OCI-LY1 (cell line): ENCODE results near the gene LZTFL1.

Source experiments
- H2AFZ ChIP-seq: fragments of 200-600 bp; sonication (generic), shearing (Covaris generic); 2 replicates; pipeline ENCODE4 v1.6.0; 2014; ENCODE audit warnings: antibody characterized with exemption, mild to moderate bottlenecking, low read length
- H3F3A ChIP-seq: fragments of 200-600 bp; sonication (generic), shearing (Covaris generic); 2 replicates; pipeline ENCODE4 v1.6.0; 2014; ENCODE audit warnings: mild to moderate bottlenecking, antibody characterized with exemption, low read length, moderate library complexity; ENCODE audit not compliant: insufficient read depth
- H3K27ac ChIP-seq: fragments of 200-600 bp; sonication (generic); 2 replicates; pipeline ENCODE4 v1.5.1; 2014; ENCODE audit warnings: low read length, mixed run types, mild to moderate bottlenecking, low read depth; ENCODE audit not compliant: poor library complexity, severe bottlenecking
- H3K27me3 ChIP-seq: fragments of 200-600 bp; sonication (generic); 2 replicates; pipeline ENCODE4 v1.6.0; 2014; ENCODE audit warnings: antibody characterized with exemption, mild to moderate bottlenecking, low read length, moderate library complexity; ENCODE audit not compliant: insufficient read depth
- H3K36me3 ChIP-seq: fragments of 200-600 bp; sonication (generic); 2 replicates; pipeline ENCODE4 v1.6.1; 2014; ENCODE audit warnings: mild to moderate bottlenecking, antibody characterized with exemption, low read length, moderate library complexity, mixed read lengths; ENCODE audit not compliant: insufficient read depth
- H3K4me1 ChIP-seq: fragments of 200-600 bp; sonication (generic); 2 replicates; pipeline ENCODE4 v1.5.1; 2014; ENCODE audit warnings: mild to moderate bottlenecking, low read length, moderate library complexity; ENCODE audit not compliant: insufficient read depth, severe bottlenecking
- H3K4me2 ChIP-seq: fragments of 200-600 bp; sonication (generic), shearing (Covaris generic); 2 replicates; pipeline ENCODE4 v1.6.1; 2014; ENCODE audit warnings: low read length
- H3K4me3 ChIP-seq: fragments of 200-600 bp; sonication (generic); 2 replicates; pipeline ENCODE4 v1.5.1; 2014; ENCODE audit warnings: low read length, low read depth, mild to moderate bottlenecking, mixed read lengths; ENCODE audit not compliant: poor library complexity, severe bottlenecking
- H3K79me2 ChIP-seq: fragments of 200-600 bp; shearing (Covaris generic); 2 replicates; pipeline ENCODE4 v1.6.1; 2016; ENCODE audit warnings: mixed run types, low read length, mixed read lengths; ENCODE audit not compliant: insufficient read depth
- H3K9ac ChIP-seq: fragments of 200-600 bp; sonication (generic), shearing (Covaris generic); 2 replicates; pipeline ENCODE4 v1.6.1; 2014; ENCODE audit warnings: mild to moderate bottlenecking, low read length, mixed read lengths
- H3K9me2 ChIP-seq: fragments of 200-600 bp; sonication (generic), shearing (Covaris generic); 2 replicates; pipeline ENCODE4 v1.6.1; 2014; ENCODE audit warnings: low read depth, mild to moderate bottlenecking, low read length, mixed read lengths
- H3K9me3 ChIP-seq: fragments of 200-600 bp; shearing (Covaris generic); 2 replicates; pipeline ENCODE4 v1.6.1; 2014; ENCODE audit warnings: low read length, mixed read lengths
- H4K20me1 ChIP-seq: fragments of 200-600 bp; sonication (generic), shearing (Covaris generic); 2 replicates; pipeline ENCODE4 v1.6.0; 2016; ENCODE audit warnings: mild to moderate bottlenecking, low read length; ENCODE audit not compliant: insufficient read depth
- EZH2 ChIP-seq: fragments of 200-600 bp; sonication (generic), shearing (Covaris generic); IDR thresholded peaks from 2 replicates; pipeline ENCODE4 v1.8.0; 2017; ENCODE audit warnings: borderline replicate concordance, mixed run types, mild to moderate bottlenecking, antibody characterized with exemption, low read length, moderate library complexity, mixed read lengths
- TF ChIP-seq, protein P1 (sequence below): fragments of 200-600 bp; sonication (generic), shearing (Covaris generic); IDR thresholded peaks from 2 replicates; pipeline ENCODE4 v1.5.1; 2017; ENCODE audit warnings: mild to moderate bottlenecking, antibody characterized with exemption, low read length, moderate library complexity, mixed read lengths

The LZTFL1 gene

DNA sequence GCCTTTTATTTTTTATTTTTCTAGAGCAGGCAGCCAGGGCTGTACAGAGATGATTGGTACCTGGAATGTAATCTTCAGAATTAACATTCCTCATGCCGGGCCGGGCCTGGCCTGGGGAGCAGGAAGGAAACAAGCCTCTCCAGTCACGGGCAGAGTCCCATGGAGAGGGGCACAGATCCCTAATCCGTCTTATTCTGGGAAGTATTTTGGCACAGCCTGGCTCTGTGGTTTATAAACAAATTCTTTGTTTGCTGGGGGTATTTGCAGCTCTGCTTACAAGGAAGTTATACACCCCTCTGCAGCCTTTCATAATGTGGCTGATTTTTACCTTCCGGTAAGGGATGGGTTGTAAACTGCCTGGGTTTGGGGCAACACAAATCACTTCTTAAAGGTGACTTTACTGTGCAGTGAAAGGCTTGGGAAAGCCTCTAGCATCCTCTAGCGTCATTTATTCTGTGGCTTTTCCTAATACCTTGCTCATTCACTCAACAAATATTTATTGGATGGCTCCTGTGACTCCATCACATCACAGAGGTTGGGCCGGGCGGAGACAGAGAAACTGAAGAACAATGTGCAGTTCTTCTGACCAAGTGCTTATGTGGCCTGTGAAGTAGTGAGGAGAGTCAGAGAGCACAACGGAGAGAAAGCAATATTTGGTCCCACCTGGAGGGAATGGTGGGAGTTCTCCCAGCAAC lies 48.3 kb downstream of the LZTFL1 start:
- H3K9me2 ChIP-seq: no peaks in the 10 kb centered on the region
- no peaks in the 10 kb centered on the region; the same call in 1 of the 2 replicates for H3K36me3 ChIP-seq
- no peaks in the 10 kb centered on the region for H4K20me1 ChIP-seq
- H3K27ac ChIP-seq: no peak overlapping the region
- no peaks in the 10 kb centered on the region for H3K4me1 ChIP-seq
- no peak overlapping the region for H3K9ac ChIP-seq
- no peak overlapping the region for H2AFZ ChIP-seq
- H3K4me3 ChIP-seq: no peak overlapping the region
- H3K4me2 ChIP-seq: no peak overlapping the region
- no peaks in the 10 kb centered on the region for H3K79me2 ChIP-seq
- TF ChIP-seq, protein P1, sequence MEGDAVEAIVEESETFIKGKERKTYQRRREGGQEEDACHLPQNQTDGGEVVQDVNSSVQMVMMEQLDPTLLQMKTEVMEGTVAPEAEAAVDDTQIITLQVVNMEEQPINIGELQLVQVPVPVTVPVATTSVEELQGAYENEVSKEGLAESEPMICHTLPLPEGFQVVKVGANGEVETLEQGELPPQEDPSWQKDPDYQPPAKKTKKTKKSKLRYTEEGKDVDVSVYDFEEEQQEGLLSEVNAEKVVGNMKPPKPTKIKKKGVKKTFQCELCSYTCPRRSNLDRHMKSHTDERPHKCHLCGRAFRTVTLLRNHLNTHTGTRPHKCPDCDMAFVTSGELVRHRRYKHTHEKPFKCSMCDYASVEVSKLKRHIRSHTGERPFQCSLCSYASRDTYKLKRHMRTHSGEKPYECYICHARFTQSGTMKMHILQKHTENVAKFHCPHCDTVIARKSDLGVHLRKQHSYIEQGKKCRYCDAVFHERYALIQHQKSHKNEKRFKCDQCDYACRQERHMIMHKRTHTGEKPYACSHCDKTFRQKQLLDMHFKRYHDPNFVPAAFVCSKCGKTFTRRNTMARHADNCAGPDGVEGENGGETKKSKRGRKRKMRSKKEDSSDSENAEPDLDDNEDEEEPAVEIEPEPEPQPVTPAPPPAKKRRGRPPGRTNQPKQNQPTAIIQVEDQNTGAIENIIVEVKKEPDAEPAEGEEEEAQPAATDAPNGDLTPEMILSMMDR: no peak
- no peak for TF ChIP-seq EZH2
- H3F3A ChIP-seq: no peaks in the 10 kb centered on the region
- no peaks in the 10 kb centered on the region for H3K9me3 ChIP-seq
- no peaks in the 10 kb centered on the region for H3K27me3 ChIP-seq

DNA sequence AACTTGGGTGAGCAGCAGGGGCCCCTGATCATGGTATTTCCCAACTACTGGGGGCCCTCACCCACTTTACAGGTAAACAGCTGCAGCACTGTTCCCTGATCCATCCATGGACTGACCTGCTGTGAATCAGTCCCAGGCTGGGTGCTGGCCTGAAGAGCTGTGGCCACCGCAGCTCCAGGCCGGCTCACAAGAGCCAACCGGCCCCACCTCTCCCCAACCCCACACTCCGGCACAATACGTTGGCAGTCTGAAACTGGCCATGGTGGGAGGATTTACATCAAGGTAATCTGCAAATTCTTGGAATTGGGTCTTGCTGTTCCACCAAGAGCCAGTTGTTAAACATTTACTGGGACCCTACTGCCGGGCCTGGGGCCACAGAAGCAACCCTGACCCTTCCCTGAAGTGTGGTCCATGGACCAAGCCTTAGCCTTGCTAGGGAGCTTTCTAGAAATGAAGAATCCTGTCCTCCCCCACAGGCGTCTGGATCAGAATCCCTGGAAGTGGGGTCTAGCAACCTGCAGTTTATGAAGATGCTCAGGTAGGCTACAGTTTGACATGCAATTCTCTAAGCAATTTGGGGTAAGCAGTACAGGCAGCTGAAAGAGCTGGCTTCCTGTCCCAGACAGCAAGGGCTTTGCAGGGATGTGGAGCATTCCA lies 49.3 kb downstream of the LZTFL1 start:
- Histone ChIP-seq H3K9me3 (no peaks in the 10 kb centered on the region), H3K4me2 (no peak overlapping the region)

DNA sequence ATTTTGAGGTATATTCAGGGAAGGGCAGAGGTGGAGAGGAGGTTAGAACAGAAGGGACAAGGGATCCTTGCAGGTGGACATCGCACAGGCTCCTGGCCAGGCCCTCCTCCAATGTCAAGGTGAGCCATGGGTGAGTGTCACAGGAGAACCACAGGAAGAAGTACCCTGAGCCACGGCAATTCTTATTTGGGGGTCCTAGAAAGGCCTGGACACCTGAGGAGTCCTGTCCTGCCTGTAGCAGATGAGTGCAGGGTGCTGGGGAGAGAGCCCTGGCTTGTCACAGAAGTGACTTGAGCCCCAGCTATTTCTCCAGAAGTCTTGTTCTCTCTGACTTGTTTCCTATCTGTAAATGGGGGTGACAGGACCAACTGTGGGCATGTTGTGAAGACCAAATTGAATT lies 49.9 kb downstream of the LZTFL1 start:
- Histone ChIP-seq H3K9ac (no peak overlapping the region), H2AFZ (no peak overlapping the region), H3K9me2 (no peaks in the 10 kb centered on the region), H3K4me1 (no peaks in the 10 kb centered on the region), H3K4me3 (no peak overlapping the region), H3F3A (no peaks in the 10 kb centered on the region), H3K4me2 (no peak overlapping the region), H3K27ac (no peak overlapping the region), H3K27me3 (no peaks in the 10 kb centered on the region), H3K9me3 (no peaks in the 10 kb centered on the region), H4K20me1 (no peaks in the 10 kb centered on the region), H3K36me3 (no peaks in the 10 kb centered on the region; the same call in 1 of the 2 replicates), H3K79me2 (no peaks in the 10 kb centered on the region)
- TF ChIP-seq, protein P1: no peak

More for the DNA sequence above, 49.3 kb downstream of the LZTFL1 start:
- Histone ChIP-seq H3K4me1 (no peaks in the 10 kb centered on the region), H3K36me3 (no peaks in the 10 kb centered on the region; the same call in 1 of the 2 replicates), H2AFZ (no peak overlapping the region), H4K20me1 (no peaks in the 10 kb centered on the region), H3K27me3 (no peaks in the 10 kb centered on the region), H3K27ac (no peak overlapping the region), H3K9ac (no peak overlapping the region), H3K9me2 (no peaks in the 10 kb centered on the region), H3F3A (no peaks in the 10 kb centered on the region), H3K4me3 (no peak overlapping the region), H3K79me2 (no peaks in the 10 kb centered on the region)
- TF ChIP-seq, protein P1: no peak
- no peak for TF ChIP-seq EZH2
